Panc1 (cell line): ENCODE data around the gene CLCNKA. TPM values are rescaled to one million over a fixed set of nuclear protein-coding genes. Genes with fewer than 3 reads are reported as not detected.

Experiments used
- ATAC-seq: fragments of 200-7000 bp; cut with Tn5 transposase; 2 replicates; pipeline ENCODE4 v1.9.1; 2020; ENCODE audit warnings: mild to moderate bottlenecking, moderate library complexity
- BruUV-seq: library from RNA; stranded (reverse); fragments of 400-500 nt; replicated peaks from 2 replicates; lab custom pipeline; 2021; lab: Mats Ljungman, UMichigan
- CTCF ChIA-PET: fragments of 300-600 bp; sonication (Branson Sonifier 250); formaldehyde crosslinking; loops from one replicate; lab custom pipeline; 2022; ENCODE audit warnings: antibody characterized with exemption; lab: Charles Lee
- POLR2A ChIA-PET: fragments of 300-600 bp; sonication (Branson Sonifier 250); formaldehyde crosslinking; loops from one replicate; lab custom pipeline; 2022; ENCODE audit warnings: antibody characterized with exemption; lab: Charles Lee
- DNase-seq: peaks from one replicate; pipeline ENCODE4 v3.0.0-alpha.2; 2010; ENCODE audit warnings: low read depth, low spot score
- H3K27ac ChIP-seq: 2 replicates; pipeline ENCODE4 v1.5.1; 2011; ENCODE audit warnings: mild to moderate bottlenecking, low read length, inconsistent platforms
- H3K27me3 ChIP-seq: fragments of 200-500 bp; sonication (Bioruptor generic); 2 replicates; pipeline ENCODE4 v1.6.0; 2014; ENCODE audit warnings: low read length, inconsistent platforms; ENCODE audit not compliant: control insufficient read depth, insufficient read depth
- H3K36me3 ChIP-seq: fragments of 200-500 bp; sonication (Bioruptor generic); 2 replicates; pipeline ENCODE4 v1.5.1; 2014; ENCODE audit warnings: inconsistent platforms, mild to moderate bottlenecking, low read length, moderate library complexity; ENCODE audit not compliant: control insufficient read depth, insufficient read depth
- H3K4me1 ChIP-seq: 2 replicates; pipeline ENCODE4 v1.5.1; 2011; ENCODE audit warnings: inconsistent platforms, mild to moderate bottlenecking, low read length, moderate library complexity; ENCODE audit not compliant: control insufficient read depth, insufficient read depth
- H3K4me3 ChIP-seq, 2 experiments: 2 replicates each; pipeline ENCODE4 v1.5.1; 2011 to 2012; ENCODE audit warnings: low read depth in 2 of 2, low read length in 2 of 2, mild to moderate bottlenecking in 2 of 2, inconsistent platforms in 1 of 2, moderate library complexity in 1 of 2
- H3K9me3 ChIP-seq: fragments of 200-500 bp; sonication (Bioruptor generic); 2 replicates; pipeline ENCODE4 v1.5.1; 2014; ENCODE audit warnings: low read depth, mild to moderate bottlenecking, inconsistent platforms, low read length, moderate library complexity; ENCODE audit not compliant: control insufficient read depth, insufficient read depth
- CTCF ChIP-seq: fragments of 450-650 bp; IDR thresholded peaks from 2 replicates; pipeline ENCODE4 v1.5.1; 2017; ENCODE audit warnings: mild to moderate bottlenecking
- POLR2AphosphoS5 ChIP-seq: IDR thresholded peaks from 2 replicates; pipeline ENCODE4 v1.6.1; 2012; ENCODE audit warnings: mild to moderate bottlenecking, low read depth, low read length, moderate library complexity
- REST ChIP-seq, 2 experiments: IDR thresholded peaks; 2 replicates each; pipeline ENCODE4 v1.6.1; 2011 to 2012; ENCODE audit warnings: low read depth in 2 of 2, control low read depth in 1 of 2, low read length in 1 of 2, mild to moderate bottlenecking in 1 of 2, moderate library complexity in 1 of 2; ENCODE audit not compliant: insufficient read depth in 1 of 2
- SIN3A ChIP-seq: IDR thresholded peaks from 2 replicates; pipeline ENCODE4 v1.6.1; 2012; ENCODE audit warnings: low read depth, mild to moderate bottlenecking, low read length, moderate library complexity, borderline replicate concordance; ENCODE audit not compliant: insufficient read depth
- TCF7L2 ChIP-seq: IDR thresholded peaks from 2 replicates; pipeline ENCODE4 v1.6.1; 2011; ENCODE audit warnings: mild to moderate bottlenecking, low read depth, low read length, inconsistent platforms
- in situ Hi-C: cut with HindIII; loops from 2 replicates; pipeline ENCODE4 v1.10.0; 2016; ENCODE audit warnings: low sequenced_read_pairs, low pct_unique_long_range_greater_than_20kb
- intact Hi-C: fragments of 100-400 bp; cut with micrococcal nuclease; formaldehyde crosslinking; loops from one replicate; pipeline ENCODE4 v1.10.0; 2022; ENCODE audit not compliant: unreplicated experiment
- total RNA-seq: library from RNA; stranded (reverse); gene quantifications from one replicate; pipeline ENCODE4 v1.2.1, GENCODE V29; 2021; ENCODE audit not compliant: unreplicated experiment

CLCNKA gene
- total RNA-seq, 1 experiment from 2014 or later, result 0.57 TPM

- in situ Hi-C loops, result no loop called here
- ChIA-PET CTCF (interaction anchor here (0.6 to 0.7 kb wide), 2 partner anchors 72 to 161 kb away, joined by 7 to 11 read pairs; no protein-coding TSS in a partner anchor), POLR2A (no interaction called here)
- H3K4me3 ChIP-seq, result no peak overlapping the region
- no peak for ATAC-seq
- no peak overlapping the region for H3K27ac ChIP-seq
- H3K36me3 ChIP-seq, result no peaks in the 10 kb centered on the region
- no TSS peak for BruUV-seq
- H3K9me3 ChIP-seq, result no peaks in the 10 kb centered on the region
- H3K4me1 ChIP-seq, result no peaks in the 10 kb centered on the region
- no peak for DNase-seq
- H3K27me3 ChIP-seq, result no peaks in the 10 kb centered on the region; the same call in 1 of the 2 replicates
- intact Hi-C loops, result loop anchor here (10.0 kb wide), 1 partner anchor 202 kb away; no protein-coding TSS in a partner anchor
- TF ChIP-seq POLR2AphosphoS5 (no peak), CTCF (no peak), SIN3A (no peak), REST (IDR thresholded peaks at IDR 0.05; ENCODE audit: insufficient read depth in 1 of 2, low read depth in 2 of 2, low read length in 1 of 2) (no peak), TCF7L2 (no peak)
These were observed 24.7 kb upstream of the CLCNKA start for GRCh38 chr1:15997076-15997585.

GRCh38 chr1:15997637-15998280 lies 24.1 kb upstream of the CLCNKA start:
- POLR2A ChIA-PET, result no interaction called here
- in situ Hi-C loops (no loop called here), intact Hi-C loops (loop anchor here (10.0 kb wide), 1 partner anchor 203 kb away; no protein-coding TSS in a partner anchor)

More at GRCh38 chr1:15997637-15998280, 24.1 kb upstream of the CLCNKA start:
- no peak overlapping the region for H3K4me3 ChIP-seq
- H3K27me3 ChIP-seq, result no peaks in the 10 kb centered on the region; the same call in 1 of the 2 replicates
- H3K4me1 ChIP-seq, result no peaks in the 10 kb centered on the region
- CTCF ChIA-PET, result interaction anchor here (0.6 to 0.7 kb wide), 3 partner anchors 73 to 162 kb away, joined by 3 to 11 read pairs (median 7); no protein-coding TSS in a partner anchor
- BruUV-seq, result no TSS peak
- ATAC-seq, result no peak
- TF ChIP-seq CTCF (no peak), POLR2AphosphoS5 (no peak), REST (IDR thresholded peaks at IDR 0.05; ENCODE audit: insufficient read depth in 1 of 2, low read depth in 2 of 2, low read length in 1 of 2) (no peak)
- H3K27ac ChIP-seq, result no peak overlapping the region
- H3K36me3 ChIP-seq, result no peaks in the 10 kb centered on the region
- H3K9me3 ChIP-seq, result no peaks in the 10 kb centered on the region
- no peak for DNase-seq
